GM19468 (cell line): Measurements from ENCODE around the gene TUBGCP2.
A peak's percentile ranks its signal among the peaks of the same experiment; 100 is the strongest.
"Not testable (repeated sequence)": the region's sequence is repeated elsewhere in the genome, so short reads cannot be mapped to it uniquely, and the experiment has no call there.

Experiments used
- ATAC-seq: cut with Tn5 transposase; IDR thresholded peaks from one replicate; pipeline ENCODE4 v1.9.1; 2021; ENCODE audit warnings: mild to moderate bottlenecking, moderate library complexity, moderate number of reproducible peaks; ENCODE audit not compliant: unreplicated experiment; ENCODE audit errors: extremely low read depth

The TUBGCP2 gene

DNA sequence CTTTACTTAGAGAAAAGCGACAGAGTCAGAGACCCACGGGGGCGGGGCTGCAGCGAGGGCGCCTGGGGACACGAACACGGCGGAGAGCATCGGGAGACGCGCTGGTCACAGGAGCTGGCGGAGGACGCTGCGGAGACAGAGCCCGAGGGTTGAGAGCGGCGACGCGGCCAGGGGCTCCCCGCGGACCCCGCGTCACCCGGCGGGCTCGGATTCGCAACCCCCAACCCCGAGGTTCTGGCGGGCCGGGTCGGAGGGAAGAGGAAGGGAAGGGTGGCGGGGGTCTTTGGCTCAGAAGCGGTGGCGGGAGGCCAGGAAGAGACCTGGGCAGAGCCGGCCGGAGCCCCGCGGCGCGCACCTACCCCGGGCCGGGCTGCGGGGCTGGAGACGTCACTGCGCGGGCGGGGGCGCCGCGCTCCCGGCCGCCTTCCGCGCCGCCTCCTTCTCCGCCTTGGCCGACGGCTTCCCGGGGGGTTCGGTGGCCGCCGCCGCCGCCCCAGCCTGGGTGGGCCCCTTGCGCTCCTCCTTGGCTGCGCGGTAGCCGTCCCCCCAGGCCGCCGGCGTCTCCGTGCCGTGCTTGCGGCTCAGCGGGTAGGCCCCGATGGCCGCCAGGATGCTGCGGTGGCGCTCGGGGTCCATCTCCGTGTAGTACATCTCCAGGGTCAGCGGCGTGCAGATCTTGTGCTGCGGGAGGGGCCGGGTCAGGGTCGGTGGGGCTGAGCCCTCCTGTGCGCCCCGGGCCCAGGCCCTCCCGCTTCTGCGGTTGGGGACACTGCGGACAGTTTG is 17.0 kb upstream of the TUBGCP2 start:
- ATAC-seq: no peak

DNA sequence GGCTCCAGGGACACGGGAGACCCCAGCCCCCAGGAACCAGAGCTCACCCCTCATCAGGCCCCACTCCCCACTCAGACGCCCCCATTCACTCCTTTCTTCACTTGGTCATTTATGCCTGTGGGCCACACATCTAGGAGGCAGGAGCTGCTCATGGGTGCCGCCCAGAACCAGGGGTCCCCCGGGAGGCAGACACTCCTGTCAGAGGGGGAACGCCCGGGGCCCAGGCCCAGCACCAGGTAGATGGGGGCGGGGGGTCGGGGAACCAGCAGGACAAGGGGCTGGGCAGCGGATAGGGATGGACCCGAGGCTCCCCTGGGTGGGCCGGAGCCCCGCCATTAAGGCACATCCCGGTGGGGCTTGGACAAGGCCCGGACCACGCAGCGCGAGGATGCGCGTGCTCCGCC is 16.2 kb upstream of the TUBGCP2 start:
- ATAC-seq: no peak

DNA sequence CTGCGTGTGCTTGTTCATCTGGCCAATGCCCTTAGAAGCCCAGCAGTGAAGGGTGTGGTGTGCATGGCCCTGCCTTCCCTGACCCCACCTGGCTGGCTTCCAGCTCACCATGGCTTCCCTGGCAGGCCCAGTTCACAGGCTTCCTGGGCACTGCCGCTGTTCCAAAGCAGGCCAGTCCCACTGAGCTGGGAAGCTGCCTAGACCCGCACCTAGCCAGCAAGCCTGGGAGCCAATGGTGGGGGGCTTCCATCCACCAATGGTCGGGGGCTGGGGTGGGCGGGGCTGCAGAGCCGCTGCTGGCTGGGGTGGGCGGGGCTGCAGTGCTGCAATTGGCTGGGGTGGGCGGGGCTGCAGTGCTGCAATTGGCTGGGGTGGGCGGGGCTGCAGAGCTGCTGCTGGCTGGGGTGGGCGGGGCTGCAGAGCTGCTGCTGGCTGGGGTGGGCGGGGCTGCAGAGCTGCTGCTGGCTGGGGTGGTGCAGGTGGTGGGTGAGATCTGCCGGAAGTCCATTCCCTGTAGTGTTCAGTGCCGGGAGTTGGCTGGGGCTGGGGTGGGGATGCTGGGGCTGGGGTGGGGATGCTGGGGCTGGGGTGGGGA is 15.6 kb upstream of the TUBGCP2 start:
- ATAC-seq: no peak

DNA sequence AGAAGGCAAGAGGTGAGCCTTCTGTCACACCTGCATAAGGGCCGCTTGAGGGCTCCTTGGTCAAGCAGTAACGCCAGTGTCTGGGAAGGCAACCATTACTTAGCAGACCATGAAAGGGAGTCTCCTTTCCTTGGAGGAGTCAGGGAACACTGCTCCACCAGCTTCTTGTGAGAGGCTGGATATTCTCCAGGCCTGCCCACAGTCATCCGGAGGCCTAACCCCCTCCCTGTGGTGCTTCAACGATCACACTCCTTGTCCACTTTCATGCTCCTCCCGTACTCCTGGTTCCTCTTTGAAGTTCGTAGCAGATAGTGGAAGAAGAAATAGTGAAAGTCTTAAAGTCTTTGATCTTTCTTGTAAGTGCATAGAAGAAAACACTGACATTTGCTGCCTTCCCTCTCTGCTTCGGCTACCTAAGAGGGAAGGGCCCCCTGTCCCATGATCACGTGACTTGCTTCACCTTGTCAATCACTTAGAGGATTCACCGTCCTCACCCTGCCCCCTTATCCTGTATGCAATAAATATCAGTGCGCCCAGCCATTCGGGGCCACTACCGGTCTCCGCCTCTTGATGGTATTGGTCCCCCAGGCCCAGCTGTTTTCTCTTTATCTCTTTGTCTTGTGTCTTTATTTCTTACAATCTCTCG is 13.5 kb upstream of the TUBGCP2 start:
- not testable (repeated sequence) for ATAC-seq

DNA sequence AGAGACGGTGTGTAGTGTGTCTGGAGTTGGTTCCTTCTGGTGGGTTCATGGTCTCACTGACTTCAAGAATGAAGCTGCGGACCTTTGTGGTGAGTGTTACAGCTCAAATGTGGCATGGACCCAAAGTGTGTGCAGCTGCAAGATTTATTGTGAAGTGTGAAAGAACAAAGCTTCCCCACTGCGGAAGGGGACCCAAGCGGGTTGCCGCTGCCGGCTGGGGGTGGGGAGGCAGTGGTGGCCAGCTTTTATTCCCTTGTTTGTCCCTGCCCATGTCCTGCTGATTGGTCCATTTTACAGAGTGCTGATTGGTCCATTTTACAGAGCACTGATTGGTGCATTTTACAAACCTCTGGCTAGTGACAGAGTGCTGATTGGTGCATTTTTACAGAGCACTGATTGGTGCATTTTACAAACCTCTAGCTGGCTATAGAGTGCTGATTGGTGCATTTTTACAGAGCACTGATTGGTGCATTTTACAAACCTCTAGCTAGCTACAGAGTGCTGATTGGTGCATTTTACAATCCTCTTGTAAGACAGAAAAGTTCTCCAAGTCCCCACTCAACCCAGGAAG is 12.3 kb upstream of the TUBGCP2 start:
- not testable (repeated sequence) for ATAC-seq

DNA sequence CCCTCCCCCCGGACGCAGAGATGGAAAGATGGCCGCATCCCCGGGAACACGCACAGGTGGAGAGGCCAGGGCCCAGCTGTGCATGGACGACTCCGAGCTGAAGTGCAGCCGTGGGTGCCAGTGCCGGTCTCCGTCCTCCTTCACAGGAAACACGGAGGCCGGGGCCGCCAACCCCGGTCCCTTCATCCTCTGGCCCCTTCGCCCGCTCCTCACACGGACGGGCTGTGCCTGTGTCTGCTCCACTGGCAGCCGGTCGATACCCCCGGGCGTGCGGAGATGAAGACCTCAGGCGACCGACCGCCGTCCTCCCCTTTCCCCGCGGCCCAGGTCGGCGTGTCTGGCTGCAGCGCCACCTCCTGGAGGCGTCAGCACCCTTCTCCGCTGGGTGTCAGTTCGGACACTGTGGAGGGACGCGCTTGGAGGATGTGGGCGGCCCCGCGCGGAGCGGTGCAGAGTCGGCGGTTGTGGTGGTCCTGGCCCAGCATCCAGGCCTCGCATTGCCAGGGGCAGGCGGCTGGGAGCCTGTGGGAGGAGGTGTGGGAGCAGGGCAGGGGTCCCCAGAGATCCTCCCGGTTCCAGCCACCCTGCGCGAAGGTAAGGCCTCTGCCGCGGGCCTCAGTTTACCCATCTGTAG is 9.9 kb upstream of the TUBGCP2 start:
- ATAC-seq: no peak

DNA sequence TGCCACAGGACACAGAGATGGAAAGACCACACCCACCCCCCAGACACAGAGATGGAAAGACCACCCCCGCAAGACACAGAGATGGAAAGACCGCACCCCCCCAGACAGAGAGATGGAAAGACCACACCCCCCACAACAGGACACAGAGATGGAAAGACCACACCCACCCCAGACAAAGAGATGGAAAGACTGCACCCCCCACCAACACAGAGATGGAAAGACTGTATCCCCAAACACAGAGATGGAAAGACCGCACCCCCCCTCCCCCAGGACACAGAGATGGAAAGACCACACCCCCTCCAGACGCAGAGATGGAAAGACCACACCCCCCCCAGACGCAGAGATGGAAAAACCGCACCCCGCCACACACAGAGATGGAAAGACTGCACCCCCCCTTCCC is 8.1 kb upstream of the TUBGCP2 start:
- no peak for ATAC-seq

DNA sequence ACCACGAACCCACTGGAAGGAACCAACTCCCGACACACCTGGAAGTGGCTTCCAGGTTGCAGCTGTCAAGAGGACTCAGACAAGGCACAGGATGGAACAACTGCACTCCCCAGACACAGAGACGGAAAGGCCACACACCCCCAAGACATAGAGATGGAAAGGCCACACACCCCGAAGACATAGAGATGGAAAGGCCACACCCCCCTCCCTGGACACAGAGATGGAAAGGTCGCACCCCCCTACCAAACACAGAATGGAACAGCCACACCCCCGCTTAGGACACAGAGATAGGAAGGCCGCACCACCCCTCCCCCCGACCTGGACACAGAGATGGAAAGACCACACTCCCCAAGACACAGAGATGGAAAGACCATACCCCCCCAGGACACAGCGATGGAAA is 7.6 kb upstream of the TUBGCP2 start:
- ATAC-seq: no peak

DNA sequence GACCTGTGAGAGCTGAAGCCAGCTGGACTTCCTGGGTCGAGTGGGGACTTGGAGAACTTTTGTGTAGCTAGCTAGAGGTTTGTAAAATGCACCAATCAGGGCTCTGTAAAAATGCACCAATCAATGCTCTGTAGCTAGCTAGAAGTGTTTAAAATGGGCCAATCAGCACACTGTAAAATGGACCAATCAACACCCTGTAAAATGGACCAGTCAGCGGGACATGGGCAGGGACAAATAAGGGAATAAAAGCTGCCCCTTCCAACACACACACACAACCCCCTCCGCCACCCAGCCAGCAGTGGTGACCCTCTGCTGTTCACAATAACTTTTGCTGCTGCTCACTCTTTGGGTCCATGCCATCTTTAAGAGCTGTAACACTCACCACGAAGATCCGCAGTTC is 7.2 kb upstream of the TUBGCP2 start:
- no peak for ATAC-seq

DNA sequence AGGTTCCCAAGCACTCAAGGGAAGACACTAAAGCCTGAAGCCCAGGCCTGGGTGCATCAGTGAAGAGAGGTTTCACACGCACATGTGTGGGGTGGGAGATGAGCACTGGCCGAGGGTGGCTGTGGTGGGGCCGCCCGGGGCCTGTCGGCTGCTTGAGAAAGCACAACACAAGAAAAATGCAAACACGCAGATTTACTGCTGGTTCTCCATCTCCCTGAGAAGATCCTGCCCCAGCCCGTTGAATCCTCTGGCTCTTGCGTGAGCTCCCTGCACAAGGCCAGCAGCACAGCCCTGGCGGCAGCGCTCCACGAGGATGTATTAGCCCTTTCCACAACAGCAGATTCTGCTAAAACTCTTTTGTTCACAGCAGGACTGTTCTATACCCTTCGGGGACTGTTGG is 6.2 kb upstream of the TUBGCP2 start:
- ATAC-seq: no peak

DNA sequence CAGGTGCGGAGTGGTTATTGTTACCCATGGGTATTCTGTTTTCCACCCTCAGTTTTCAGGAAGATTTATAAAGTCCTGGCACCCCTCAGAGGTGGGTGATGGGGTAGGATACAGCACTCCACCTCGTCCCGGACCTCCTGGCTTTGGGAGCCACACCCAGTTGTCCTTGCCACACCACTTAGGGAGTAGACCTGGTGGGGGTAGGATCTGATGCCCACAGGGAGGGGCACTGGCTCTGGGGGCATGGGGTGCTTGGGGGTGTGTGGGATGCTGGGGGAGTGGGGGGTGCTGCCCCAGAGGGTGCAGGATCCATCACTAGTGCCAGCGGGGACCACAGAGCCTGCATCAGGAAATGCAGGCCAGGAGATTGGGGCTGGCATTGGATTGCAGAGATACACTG is 4.5 kb upstream of the TUBGCP2 start:
- no peak for ATAC-seq

DNA sequence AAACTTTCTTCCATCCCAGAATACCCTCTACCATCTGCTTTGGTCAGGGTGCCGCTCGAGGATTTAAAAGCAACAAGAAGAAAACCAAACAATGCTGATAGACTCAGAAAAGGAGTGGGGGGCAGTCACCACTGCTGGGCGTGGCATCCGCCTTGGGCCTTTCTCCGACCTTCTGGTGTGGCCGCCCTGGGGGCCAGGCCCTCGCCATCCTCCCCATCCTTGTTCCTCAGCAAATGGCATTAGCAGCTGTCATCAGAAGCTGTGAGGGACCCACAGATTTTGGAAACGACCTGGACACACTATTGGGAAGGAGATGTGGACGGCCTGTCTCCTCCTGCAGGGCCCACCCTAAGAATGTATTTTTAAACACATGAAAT is 4.1 kb upstream of the TUBGCP2 start:
- ATAC-seq: no peak

DNA sequence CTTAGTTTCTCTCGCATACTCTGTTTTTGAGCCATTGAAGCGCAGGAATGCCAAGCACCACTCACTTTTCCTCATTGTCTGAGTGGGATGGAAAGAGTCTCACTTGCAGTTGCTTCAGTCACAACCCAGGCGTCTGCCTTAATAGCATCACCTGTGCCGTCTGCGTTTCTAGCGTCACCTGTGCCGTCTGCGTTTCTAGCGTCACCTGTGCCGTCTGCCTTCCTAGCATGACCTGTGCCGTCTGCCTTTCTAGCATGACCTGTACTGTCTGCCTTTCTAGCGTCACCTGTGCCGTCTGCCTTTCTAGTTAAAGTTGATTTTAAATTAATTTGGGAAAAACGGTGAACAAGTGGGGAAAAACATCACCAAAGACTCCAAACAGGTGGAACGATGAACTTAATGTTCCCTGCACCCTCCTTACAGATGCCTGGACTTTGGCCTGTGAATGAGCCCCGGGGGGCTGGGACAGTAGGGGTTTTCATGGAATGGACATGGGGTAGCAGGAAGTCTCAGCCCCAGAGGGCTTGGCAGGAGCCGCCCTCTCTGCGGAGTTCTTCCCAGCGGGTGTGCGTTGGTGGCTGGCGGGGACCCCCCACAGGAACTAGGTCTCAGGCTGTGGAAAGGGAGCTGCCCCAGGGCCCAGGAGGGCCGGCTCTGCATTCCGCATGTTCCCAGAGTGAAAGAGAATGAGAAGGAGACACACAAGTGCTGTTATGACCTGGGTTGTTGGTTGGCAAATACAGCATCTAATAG is 3.5 kb upstream of the TUBGCP2 start:
- ATAC-seq: no peak

DNA sequence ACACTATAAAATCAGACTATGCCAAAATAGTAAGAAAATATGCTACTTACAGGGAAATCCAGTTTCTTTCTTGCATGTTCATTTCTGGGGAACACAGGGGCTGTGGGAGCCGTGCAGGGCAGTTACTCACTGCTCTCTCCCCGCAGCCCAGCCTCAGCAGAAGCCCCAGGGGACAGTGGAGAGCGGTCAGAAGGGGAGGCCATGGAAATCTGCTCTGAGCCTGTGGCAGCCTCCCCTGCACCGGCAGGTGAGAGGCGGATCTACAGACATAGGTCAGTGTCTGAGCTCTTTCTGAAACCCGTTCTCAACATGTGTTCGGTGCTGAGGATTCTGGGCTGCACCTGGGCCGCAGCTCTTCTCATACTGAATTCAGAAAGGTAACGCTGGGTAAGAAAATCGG is 2.9 kb upstream of the TUBGCP2 start:
- no peak for ATAC-seq

DNA sequence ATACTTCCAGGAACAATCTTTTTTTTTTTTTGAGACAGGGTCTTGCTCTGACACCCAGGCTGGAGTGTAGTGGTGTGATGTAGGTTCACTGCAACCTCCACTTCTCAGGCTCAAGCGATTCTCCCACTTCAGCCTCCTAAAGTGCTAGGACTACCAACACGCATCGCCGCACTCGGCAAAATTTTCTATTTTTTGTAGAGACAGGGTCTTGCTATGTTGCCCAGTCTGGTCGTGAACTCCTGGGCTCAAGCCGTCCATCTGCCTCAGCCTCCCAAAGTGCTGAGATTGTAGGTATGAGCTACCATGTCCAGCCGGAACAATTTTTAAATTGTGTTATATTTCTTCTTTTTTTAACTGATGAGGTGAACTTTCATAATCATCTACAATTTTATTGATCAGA is 2.1 kb upstream of the TUBGCP2 start:
- no peak for ATAC-seq

DNA sequence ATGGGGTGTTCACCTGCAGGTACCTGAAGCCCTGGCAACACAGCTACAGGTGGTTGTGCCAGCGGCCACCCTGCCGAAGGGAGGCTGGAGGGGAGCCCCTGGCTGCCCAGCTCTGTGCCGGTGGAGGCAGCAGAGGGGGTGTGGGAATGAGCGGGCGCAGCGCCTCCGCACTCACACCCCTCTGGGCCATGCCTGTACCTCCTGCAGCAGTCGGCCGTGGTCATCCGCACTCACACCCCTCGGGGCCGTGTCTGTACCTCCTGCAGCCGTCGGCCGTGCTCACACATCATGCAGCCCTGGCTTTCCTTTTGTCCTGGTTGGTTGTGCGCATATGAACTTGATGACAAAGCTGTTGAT is 1.7 kb upstream of the TUBGCP2 start:
- ATAC-seq: no peak

DNA sequence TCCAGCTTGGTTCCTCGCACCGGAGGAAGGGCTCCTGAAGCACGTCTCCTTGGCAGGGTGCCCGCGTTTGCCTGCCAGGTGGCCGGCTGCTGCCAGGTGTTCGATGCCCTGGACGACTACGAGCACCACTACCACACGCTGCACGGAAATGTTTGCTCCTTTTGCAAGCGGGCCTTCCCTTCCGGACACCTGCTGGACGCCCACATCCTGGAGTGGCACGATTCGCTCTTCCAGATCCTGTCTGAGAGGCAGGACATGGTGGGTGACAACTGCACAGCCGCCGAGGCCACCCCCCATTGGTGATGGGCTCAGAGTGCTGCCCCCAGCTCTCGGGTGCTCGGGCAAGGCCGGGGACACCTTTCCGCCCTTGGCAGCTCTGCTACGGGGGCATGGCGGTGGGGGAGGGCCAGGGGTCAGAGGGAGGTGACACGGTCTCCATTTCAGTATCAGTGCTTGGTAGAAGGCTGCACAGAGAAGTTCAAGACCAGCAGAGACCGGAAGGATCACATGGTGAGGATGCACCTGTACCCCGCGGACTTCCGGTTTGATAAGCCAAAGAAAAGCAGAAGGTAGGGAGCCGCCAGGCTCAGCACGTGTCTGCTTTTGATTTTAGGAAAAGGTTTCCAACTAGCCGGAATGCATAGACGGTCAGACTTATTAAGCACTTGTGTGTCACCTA is 1.2 kb upstream of the TUBGCP2 start:
- no peak for ATAC-seq

DNA sequence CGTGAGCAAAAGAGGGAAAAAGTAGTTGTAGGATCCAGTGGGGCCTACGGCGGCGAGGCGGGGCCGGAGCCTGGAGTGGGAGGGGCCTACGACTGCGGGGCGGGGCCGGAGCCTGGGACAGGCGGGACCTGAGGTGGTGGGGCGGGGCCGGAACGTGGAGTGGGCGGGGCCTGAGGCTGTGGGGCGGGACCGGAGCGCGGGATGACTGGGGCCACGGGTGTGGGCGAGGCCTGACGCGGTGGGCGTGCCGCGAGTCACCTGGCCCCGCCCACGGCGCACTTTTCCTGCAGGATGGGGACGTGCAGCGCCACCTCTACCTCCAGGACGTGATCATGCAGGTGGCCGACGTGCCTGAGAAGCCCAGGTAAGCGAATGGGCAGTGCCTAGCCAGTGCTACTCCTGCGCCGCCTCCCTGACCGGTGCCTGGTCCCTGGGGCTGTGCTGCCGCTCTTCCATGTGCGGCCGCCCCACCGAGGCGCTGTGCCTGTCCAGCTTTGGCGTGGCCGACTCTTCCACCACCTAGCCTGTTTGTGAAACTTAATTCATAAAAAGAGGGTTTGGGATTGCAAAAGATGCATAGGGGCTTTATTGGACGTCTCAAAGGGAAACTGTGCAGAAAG is 538 bp upstream of the TUBGCP2 start:
- ATAC-seq: peak; percentile 54

DNA sequence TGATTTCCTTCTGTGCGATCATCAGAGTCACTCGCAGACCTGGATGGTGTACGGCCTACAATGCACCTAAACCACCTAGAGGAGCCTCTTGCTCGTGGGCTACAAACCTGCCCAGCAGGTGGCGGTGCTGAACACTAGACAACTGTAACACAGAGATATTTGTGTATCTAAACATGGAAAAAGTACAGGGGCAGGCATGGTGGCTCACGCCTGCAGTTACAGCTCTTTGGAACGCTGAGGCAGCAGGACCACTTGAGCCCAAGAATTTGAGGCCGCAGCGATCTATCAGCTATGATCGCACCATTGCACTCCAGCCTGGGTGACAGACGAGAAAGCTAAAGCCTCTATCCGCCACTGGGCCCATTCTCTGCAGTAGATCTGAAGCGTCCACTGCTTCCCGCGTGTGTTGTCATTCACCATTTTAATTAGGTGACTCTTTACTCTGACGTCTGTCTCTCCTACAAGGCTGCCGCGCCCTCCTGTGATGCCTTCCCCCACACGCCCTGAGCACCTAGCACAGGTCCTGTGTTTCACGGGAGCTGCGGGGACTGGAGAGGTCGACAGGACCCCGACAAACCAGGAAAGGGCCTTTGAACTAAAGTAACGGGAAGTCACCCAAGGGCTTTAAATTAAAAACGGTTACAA is 774 bp downstream of the TUBGCP2 start:
- ATAC-seq: no peak
